ENCODE data around the gene NRCAM.

Gene NRCAM

GRCh38 chr7:108145401-108145800 lies 310.8 kb downstream of the NRCAM start:
- no peak for DNase-seq

GRCh38 chr7:108144931-108145330 lies 311.3 kb downstream of the NRCAM start:
- DNase-seq, result no peak

- DNase-seq, result no peak
These were observed 312.4 kb downstream of the NRCAM start for GRCh38 chr7:108143658-108144420.

- DNase-seq, result no peak
These were observed 313.5 kb downstream of the NRCAM start for GRCh38 chr7:108142675-108143259.

DNA sequence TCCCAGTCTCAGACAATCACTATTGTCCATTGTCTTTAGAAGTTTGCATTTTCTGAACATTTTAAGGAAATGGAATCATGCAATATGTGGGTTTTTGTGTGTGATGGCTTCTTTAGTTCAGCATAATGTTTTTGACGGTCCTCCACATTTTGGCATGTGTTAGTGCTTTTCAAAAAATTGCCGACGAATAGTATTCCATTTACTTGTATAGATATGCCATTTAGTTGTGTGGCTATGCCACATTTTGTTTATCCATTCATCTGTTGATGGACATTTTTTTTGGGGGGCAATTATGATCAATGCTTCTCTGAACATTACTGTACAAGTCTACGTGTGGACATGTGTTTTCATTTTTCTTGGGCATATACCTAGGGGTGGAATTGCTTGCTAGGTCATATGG lies 314.1 kb downstream of the NRCAM start:
- no peak for DNase-seq

GRCh38 chr7:108140671-108141070 lies 315.6 kb downstream of the NRCAM start:
- DNase-seq, result no peak

DNA sequence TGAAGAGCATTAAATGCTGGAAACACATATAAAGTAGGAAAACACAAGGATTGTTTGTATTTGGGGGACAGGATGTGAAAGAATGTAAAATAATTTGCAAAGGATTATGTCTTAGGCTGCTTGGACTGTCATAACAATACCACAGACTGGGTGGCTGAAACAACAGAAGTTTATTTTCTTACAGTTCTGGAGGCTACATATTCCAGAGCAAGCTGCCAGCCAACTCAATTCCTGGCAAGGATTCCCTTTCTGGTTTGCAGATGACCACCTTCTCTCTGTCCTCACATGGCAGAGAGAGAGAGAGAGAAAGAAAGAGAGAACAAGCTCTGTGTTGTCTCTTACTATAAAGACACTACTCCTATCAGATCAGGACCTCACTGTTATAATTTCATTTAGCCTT lies 317.3 kb downstream of the NRCAM start:
- no peak for DNase-seq

DNA sequence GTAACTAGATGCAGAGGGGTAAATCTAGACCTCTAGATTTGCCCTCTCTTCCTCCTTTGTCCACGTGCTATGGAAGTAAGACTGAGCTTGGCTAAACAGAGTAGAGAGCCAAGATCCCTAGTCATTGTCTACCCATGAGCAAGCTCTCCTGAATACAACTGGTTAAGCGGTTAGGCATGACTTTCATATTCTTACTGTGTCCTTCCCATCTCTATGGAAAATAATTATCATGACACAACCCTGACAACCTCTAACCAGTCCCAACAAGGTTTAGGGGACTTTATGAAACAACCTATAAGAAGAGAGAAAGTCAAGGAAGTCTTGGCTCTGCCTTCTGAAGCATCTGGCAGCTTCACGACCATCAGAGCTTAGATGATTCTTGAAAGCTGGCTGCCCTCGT lies 318.2 kb downstream of the NRCAM start:
- no peak for DNase-seq

DNA sequence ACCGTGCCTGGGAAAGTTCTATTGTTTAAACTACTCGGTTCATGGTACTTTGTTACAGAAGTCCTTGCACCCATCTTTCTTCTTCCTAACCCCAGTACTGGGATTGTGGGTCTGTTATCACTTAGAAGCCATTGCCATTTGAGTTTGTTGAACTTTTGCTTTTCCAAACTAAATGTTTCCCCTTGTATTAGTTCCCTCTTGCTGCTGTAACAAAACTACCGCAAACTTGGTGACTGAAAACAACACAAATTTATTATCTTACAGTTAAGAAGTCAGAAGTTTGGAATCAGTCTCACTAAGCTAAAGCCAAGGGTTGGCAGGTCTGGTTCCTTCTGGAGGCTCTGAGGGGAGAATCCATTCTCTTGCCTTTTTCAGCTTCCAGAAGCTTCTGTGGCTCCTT lies 319.2 kb downstream of the NRCAM start:
- DNase-seq, result no peak

DNA sequence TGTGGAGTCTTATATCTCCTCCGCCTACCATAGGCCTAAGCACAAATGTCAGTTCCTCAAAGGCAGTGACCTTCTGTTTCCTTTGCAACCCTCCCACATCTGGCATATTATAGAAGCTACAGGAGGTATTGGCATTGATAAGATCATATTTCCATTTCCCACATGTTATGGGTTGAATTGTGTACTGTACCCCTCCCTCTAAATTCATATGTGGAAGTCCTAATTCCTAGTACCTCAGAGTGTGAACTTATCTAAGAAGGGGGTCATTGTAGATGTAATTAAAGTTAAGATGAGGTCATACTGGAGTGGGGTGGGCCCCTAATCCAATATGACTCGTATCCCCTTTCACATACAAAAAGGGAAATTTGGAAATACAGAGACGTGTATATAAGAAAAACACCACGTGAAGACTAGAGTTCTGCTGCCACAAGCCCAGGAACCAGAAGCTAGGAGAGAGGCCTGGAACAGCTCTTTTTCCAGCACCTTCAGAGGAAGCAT lies 320.0 kb downstream of the NRCAM start:
- no peak for DNase-seq

GRCh38 chr7:108135446-108136190 lies 320.6 kb downstream of the NRCAM start:
- peak; percentile 13 to 43 for DNase-seq

GRCh38 chr7:108134486-108134885 lies 321.8 kb downstream of the NRCAM start:
- DNase-seq, result no peak

- no peak for DNase-seq
These were observed 323.5 kb downstream of the NRCAM start for GRCh38 chr7:108132551-108133265.

- DNase-seq, result no peak
These were observed 326.0 kb downstream of the NRCAM start, which contains the start of gene LAMB4 for GRCh38 chr7:108130261-108130660. Gene LAMB4, minus strand, starts transcription at chr7:108130361. Its CDS starts 7,197 bp downstream, at chr7:108123164.

GRCh38 chr7:108129018-108129965 lies 326.9 kb downstream of the NRCAM start:
- DNase-seq, result no peak

DNA sequence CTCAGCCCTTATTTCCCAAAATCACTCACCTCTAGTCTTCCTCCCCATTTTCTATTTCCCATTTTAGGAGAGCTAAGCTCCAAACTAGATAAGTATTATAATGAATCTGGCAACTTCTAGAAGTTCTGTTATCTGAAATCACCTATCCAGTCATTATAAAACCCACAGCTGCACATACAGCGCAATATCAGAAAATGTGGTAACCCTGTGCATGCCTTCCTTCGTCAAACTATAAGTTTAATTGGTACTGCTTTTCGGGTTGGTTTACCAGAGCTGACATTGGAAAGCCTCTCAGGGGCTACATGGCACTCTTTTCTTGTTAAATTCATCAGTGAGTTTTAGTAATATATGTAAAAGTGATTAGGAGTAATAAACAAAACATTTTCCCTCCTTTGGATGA lies 327.7 kb downstream of the NRCAM start:
- no peak for DNase-seq

DNA sequence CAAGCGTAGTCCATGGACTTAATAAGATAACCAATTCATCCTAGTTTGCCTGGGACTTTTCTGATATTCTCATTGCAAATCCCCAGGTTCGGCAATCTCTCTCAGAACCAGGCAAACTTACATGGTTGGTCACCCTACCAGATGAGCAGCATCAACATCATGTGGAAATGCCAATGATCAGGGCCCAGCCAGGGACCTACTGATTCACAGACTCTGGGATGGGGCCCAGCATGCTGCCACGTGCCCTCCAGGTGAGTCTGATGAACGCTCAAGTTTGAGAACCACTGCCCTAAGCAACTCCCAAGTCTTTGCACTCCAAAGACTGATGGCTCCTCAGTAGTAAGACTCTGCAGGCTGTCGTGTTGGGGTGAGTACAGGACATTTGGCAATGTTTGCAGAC lies 328.8 kb downstream of the NRCAM start:
- no peak for DNase-seq

DNA sequence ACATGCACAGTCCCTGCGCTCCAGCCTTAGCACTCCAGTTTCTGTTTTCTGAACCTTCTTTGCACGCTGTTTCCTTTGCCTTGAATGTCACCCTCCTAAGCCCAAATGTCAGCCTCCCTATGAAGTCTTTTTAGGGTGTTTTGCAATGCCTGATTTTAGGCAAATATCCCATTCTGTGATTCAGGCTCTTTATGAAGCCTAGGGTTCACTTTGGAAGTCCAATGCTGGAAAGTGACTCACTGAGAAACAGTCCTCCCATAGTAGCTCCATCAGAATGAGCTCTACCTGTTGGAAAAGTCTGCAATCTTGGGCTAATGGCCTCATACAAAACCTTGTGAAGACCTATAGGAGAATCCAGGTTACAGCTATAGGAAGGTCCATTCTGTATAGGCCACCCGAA lies 331.4 kb downstream of the NRCAM start:
- DNase-seq, result no peak

- no peak for DNase-seq
These were observed 334.1 kb downstream of the NRCAM start for GRCh38 chr7:108122181-108122580.

DNA sequence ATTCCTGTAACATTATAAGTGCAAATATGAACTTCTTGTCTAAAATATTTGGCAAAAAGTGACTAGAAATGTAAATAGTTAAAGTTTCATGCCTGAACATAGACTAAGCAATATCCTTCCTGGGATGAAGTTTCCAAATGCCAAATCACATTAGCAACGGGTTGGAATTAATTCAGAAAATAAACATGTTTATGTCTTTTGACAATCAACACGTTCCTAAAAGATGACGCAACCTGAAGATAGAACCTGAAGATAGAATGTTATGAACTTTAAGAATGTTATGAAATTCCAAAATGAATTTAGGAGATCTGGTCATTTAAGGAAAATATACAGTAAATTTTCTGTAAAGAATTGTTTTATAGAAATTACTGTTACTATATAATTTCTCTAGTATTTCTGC lies 335.3 kb downstream of the NRCAM start:
- DNase-seq, result no peak

- DNase-seq, result no peak
These were observed 336.0 kb downstream of the NRCAM start for GRCh38 chr7:108120196-108120595.

- no peak for DNase-seq
These were observed 337.3 kb downstream of the NRCAM start for GRCh38 chr7:108118959-108119358.
